Endometrial microvascular endothelial cells (primary cell): Measurements from ENCODE around the gene PLEKHD1. TPM values are rescaled to one million over a fixed set of nuclear protein-coding genes. Genes with fewer than 3 reads are reported as not detected.

Source experiments
- in situ Hi-C: cut with HindIII; loops from 2 replicates; pipeline ENCODE4 v1.10.0; 2017; ENCODE audit warnings: low sequenced_read_pairs, low pct_unique_long_range_greater_than_20kb; ENCODE audit errors: inconsistent ontology term
- total RNA-seq: library from RNA; depleted of rRNA; stranded (reverse); fragments of >200 nt; gene quantifications from one replicate; pipeline ENCODE4 v1.2.3, GENCODE V29; 2015; ENCODE audit errors: inconsistent ontology term

The PLEKHD1 gene
- total RNA-seq, 1 donor from 2014 or later = not detected

GRCh38 chr14:69572841-69573135, 88.3 kb downstream of the PLEKHD1 start:
- in situ Hi-C loops = no loop called here

- in situ Hi-C loops = no loop called here
Measured at GRCh38 chr14:69573205-69573830, 88.8 kb downstream of the PLEKHD1 start.

- in situ Hi-C loops = no loop called here
Measured at GRCh38 chr14:69573831-69574262, 89.3 kb downstream of the PLEKHD1 start.

- in situ Hi-C loops = no loop called here
Measured at GRCh38 chr14:69574263-69574953, 89.9 kb downstream of the PLEKHD1 start, which contains the start of gene CCDC177. Gene CCDC177, minus strand, starts transcription at chr14:69574871. Its CDS starts 1,249 bp downstream, at chr14:69573622.

- in situ Hi-C loops = no loop called here
Measured at GRCh38 chr14:69574954-69575295, 90.4 kb downstream of the PLEKHD1 start.

- in situ Hi-C loops = no loop called here
Measured at GRCh38 chr14:69579476-69579875, 94.9 kb downstream of the PLEKHD1 start.

GRCh38 chr14:69580009-69580577, 95.6 kb downstream of the PLEKHD1 start:
- in situ Hi-C loops = no loop called here

Other genes with a start within 250 kb of the PLEKHD1 start
- 0.09 TPM for gene GALNT16, start 224.6 kb upstream of the PLEKHD1 start, total RNA-seq
- gene ERH, start 86.4 kb upstream of the PLEKHD1 start, total RNA-seq = 219 TPM
- gene SLC39A9, start 86.0 kb upstream of the PLEKHD1 start, total RNA-seq = 72.1 TPM
- gene CCDC177, start 90.1 kb downstream of the PLEKHD1 start, total RNA-seq = not detected
- gene SUSD6, start 126.9 kb downstream of the PLEKHD1 start, total RNA-seq = 12.5 TPM